ENCODE data around the gene PLAU. TPM values are rescaled to one million over a fixed set of nuclear protein-coding genes. Genes with fewer than 3 reads are reported as not detected.

Gene PLAU
- total and polyA plus RNA-seq, 9 of the 15 experiments (the other 6 are each of a cell fraction or from before 2014, with no cell fraction given) = 2.1 to 16.9 (median 3.3) TPM

- no peak for TF ChIP-seq ZNF644 (tag; IDR thresholded peaks at IDR 0.05; ENCODE audit: low read depth)
- TF ChIP-seq CHAMP1 (IDR thresholded peaks at IDR 0.05) = no peak
- TF ChIP-seq MAZ (CRISPR knock-in tag; conservative IDR thresholded peaks at IDR 0.05 in 1 of 2, IDR thresholded peaks at IDR 0.05 in 1 of 2) = peak in 1 of 2 experiments; percentile 73
- TF ChIP-seq ZNF76 (CRISPR knock-in tag; IDR thresholded peaks at IDR 0.05; ENCODE audit: borderline replicate concordance) = no peak
- TF ChIP-seq KAT2B (IDR thresholded peaks at IDR 0.05; ENCODE audit: low read depth, low read length) = no peak
- TF ChIP-seq CTCF (IDR thresholded peaks at IDR 0.05 in 2 of 3, conservative IDR thresholded peaks at IDR 0.05 in 1 of 3; ENCODE audit: insufficient read depth in 2 of 3, low read depth in 1 of 3, low read length in 3 of 3) = peak; percentile 93 to 98 (median 97)
- TF ChIP-seq POLR2B (IDR thresholded peaks at IDR 0.05; ENCODE audit: low read depth, partially characterized antibody) = no peak
- no peak for TF ChIP-seq NR2C1 (IDR thresholded peaks at IDR 0.05)
- no peak for TF ChIP-seq NR2C1 (tag; IDR thresholded peaks at IDR 0.05)
- TF ChIP-seq CBX2 (IDR thresholded peaks at IDR 0.05; ENCODE audit: insufficient read depth, low read length, poor library complexity, severe bottlenecking) = no peak
- TF ChIP-seq FOXJ3 (CRISPR knock-in tag; IDR thresholded peaks at IDR 0.05) = peak; percentile 35; the same call in 1 of the 2 replicates
- no peak for TF ChIP-seq SIX5 (IDR thresholded peaks at IDR 0.05; ENCODE audit: borderline replicate concordance in 1 of 2, insufficient read depth in 1 of 2, low read depth in 1 of 2, low read length in 2 of 2)
- TF ChIP-seq CHD4 (IDR thresholded peaks at IDR 0.05; ENCODE audit: insufficient read depth, insufficient replicate concordance, low read depth, low read length, poor library complexity, severe bottlenecking) = no peak
- no peak for TF ChIP-seq CBFB (CRISPR knock-in tag; IDR thresholded peaks at IDR 0.05)
- TF ChIP-seq RBM14 (IDR thresholded peaks at IDR 0.05; ENCODE audit: borderline replicate concordance, insufficient read depth, low read depth, low read length) = no peak
- TF ChIP-seq ZNF277 (CRISPR knock-in tag; IDR thresholded peaks at IDR 0.05; ENCODE audit: borderline replicate concordance) = no peak
- TF ChIP-seq KLF6 (CRISPR knock-in tag; IDR thresholded peaks at IDR 0.05; ENCODE audit: borderline replicate concordance) = no peak
- TF ChIP-seq MBD2 (IDR thresholded peaks at IDR 0.05; ENCODE audit: borderline replicate concordance, low read depth) = no peak
- TF ChIP-seq POLR2AphosphoS5 (IDR thresholded peaks at IDR 0.05; ENCODE audit: control insufficient read depth, insufficient read depth, low read depth, low read length) = no peak
- peak; percentile 70; the same call in 1 of the 2 replicates for TF ChIP-seq XRCC5 (IDR thresholded peaks at IDR 0.05; ENCODE audit: low read depth, low read length)
- TF ChIP-seq SMAD2 (IDR thresholded peaks at IDR 0.05; ENCODE audit: low read depth, low read length) = no peak
- TF ChIP-seq ZNF408 (CRISPR knock-in tag; IDR thresholded peaks at IDR 0.05; ENCODE audit: low read depth) = no peak
- TF ChIP-seq CCNT2 (IDR thresholded peaks at IDR 0.05; ENCODE audit: borderline replicate concordance, extremely low read depth, insufficient read length, low read depth, low read length) = no peak
Observed at GRCh38 chr10:73886085-73886529, 24.8 kb upstream of the PLAU start (continued).

Data from K562 (cell line).